T47D (cell line): Measurements from ENCODE around the gene IKZF4.
A peak's percentile ranks its signal among the peaks of the same experiment; 100 is the strongest.
"Not testable (repeated sequence)": the region's sequence is repeated elsewhere in the genome, so short reads cannot be mapped to it uniquely, and the experiment has no call there.

Source experiments
- DNase-seq, 2 experiments: peaks; one replicate each; pipeline versions ENCODE4 v3.0.0 to v3.0.0-alpha.2; 2011 to 2012; ENCODE audit warnings: low read depth in 1 of 2, low spot score in 1 of 2
- JUND ChIP-seq: IDR thresholded peaks from 2 replicates; pipeline ENCODE4 v1.6.1; 2012; ENCODE audit warnings: low read depth
- in situ Hi-C: cut with HindIII; loops from 2 replicates; pipeline ENCODE4 v1.10.0; 2016; ENCODE audit warnings: low sequenced_read_pairs, low pct_unique_long_range_greater_than_20kb

Gene IKZF4

GRCh38 chr12:56034586-56035332 lies 13.9 kb downstream of the IKZF4 start:
- TF ChIP-seq JUND, result no peak
- no peak for DNase-seq
- in situ Hi-C loops, result no loop called here

- TF ChIP-seq JUND, result no peak
- DNase-seq, result no peak
- in situ Hi-C loops, result no loop called here
Observed at GRCh38 chr12:56037161-56037560, 16.3 kb downstream of the IKZF4 start.

GRCh38 chr12:56038022-56038655 lies 17.3 kb downstream of the IKZF4 start:
- TF ChIP-seq JUND, result no peak
- in situ Hi-C loops, result no loop called here
- no peak for DNase-seq

GRCh38 chr12:56040151-56040550 lies 19.3 kb downstream of the IKZF4 start:
- TF ChIP-seq JUND, result no peak
- in situ Hi-C loops, result no loop called here
- no peak for DNase-seq

- DNase-seq, result no peak
- no peak for TF ChIP-seq JUND
- in situ Hi-C loops, result no loop called here
Observed at GRCh38 chr12:56040963-56041551, 20.2 kb downstream of the IKZF4 start.

GRCh38 chr12:56041552-56042429 lies 20.9 kb downstream of the IKZF4 start, which contains the start of gene RPS26:
Gene RPS26, plus strand, starts transcription at chr12:56041918. Its CDS starts 249 bp downstream, at chr12:56042167.
- peak; percentile 57; the same call in 1 of the 2 replicates for TF ChIP-seq JUND
- in situ Hi-C loops, result no loop called here
- peak; percentile 69 to 100 for DNase-seq

GRCh38 chr12:56042430-56042813 lies 21.6 kb downstream of the IKZF4 start:
- DNase-seq, in situ Hi-C loops: not testable (repeated sequence)

- in situ Hi-C loops, result no loop called here
- DNase-seq, result no peak
- no peak for TF ChIP-seq JUND
Observed at GRCh38 chr12:56042843-56043242, 22.0 kb downstream of the IKZF4 start.

- no peak for DNase-seq
- in situ Hi-C loops, result no loop called here
- no peak for TF ChIP-seq JUND
Observed at GRCh38 chr12:56046027-56046780, 25.4 kb downstream of the IKZF4 start.

- no peak for DNase-seq
- TF ChIP-seq JUND, result no peak
- in situ Hi-C loops, result no loop called here
Observed at GRCh38 chr12:56053407-56053893, 32.6 kb downstream of the IKZF4 start.

- in situ Hi-C loops, DNase-seq: not testable (repeated sequence)
Observed at GRCh38 chr12:56059964-56060363, 39.1 kb downstream of the IKZF4 start.

- in situ Hi-C loops, result no loop called here
- DNase-seq, result no peak
- no peak for TF ChIP-seq JUND
Observed at GRCh38 chr12:56061982-56062381, 41.1 kb downstream of the IKZF4 start.
